Neuronal stem cell (in vitro differentiated cells): ENCODE measurements around the gene LYPD3.

ENCODE experiments used
- DNase-seq: peaks from one replicate; pipeline ENCODE4 v3.0.0-alpha.2; 2013; ENCODE audit warnings: low spot score
- H2AFZ ChIP-seq: one replicate; pipeline ENCODE4 v1.6.1; 2013; ENCODE audit warnings: mild to moderate bottlenecking, low read length, inconsistent platforms
- H2AK5ac ChIP-seq: 2 replicates; pipeline ENCODE4 v1.6.1; 2013; ENCODE audit warnings: low read depth, mild to moderate bottlenecking, inconsistent platforms, low read length, moderate library complexity, mixed read lengths
- H2BK120ac ChIP-seq: 2 replicates; pipeline ENCODE4 v1.6.1; 2013; ENCODE audit warnings: low read depth, mild to moderate bottlenecking, inconsistent platforms, low read length, moderate library complexity, mixed read lengths
- H2BK12ac ChIP-seq: one replicate; pipeline ENCODE4 v1.6.1; 2013; ENCODE audit warnings: low read length, inconsistent platforms
- H2BK15ac ChIP-seq: 2 replicates; pipeline ENCODE4 v1.6.1; 2013; ENCODE audit warnings: mild to moderate bottlenecking, low read length, inconsistent platforms, mixed read lengths
- H2BK5ac ChIP-seq: one replicate; pipeline ENCODE4 v1.6.1; 2013; ENCODE audit warnings: inconsistent platforms, mild to moderate bottlenecking, low read length, moderate library complexity
- H3K14ac ChIP-seq: one replicate; pipeline ENCODE4 v1.6.1; 2013; ENCODE audit warnings: low read length, inconsistent platforms
- H3K18ac ChIP-seq: 2 replicates; pipeline ENCODE4 v1.6.1; 2013; ENCODE audit warnings: low read length, inconsistent platforms
- H3K23ac ChIP-seq: 2 replicates; pipeline ENCODE4 v1.6.1; 2013; ENCODE audit warnings: low read depth, mild to moderate bottlenecking, mixed read lengths, low read length, inconsistent platforms; ENCODE audit not compliant: poor library complexity
- H3K27ac ChIP-seq: replicated peaks from 3 replicates; pipeline ENCODE4 v1.5.1; 2013; ENCODE audit warnings: low read length, inconsistent platforms
- H3K27me3 ChIP-seq, 3 experiments: 2 replicates each; pipeline ENCODE4 v1.6.1; 2013; ENCODE audit warnings: low read length in 3 of 3, mild to moderate bottlenecking in 2 of 3, inconsistent platforms in 1 of 3, low read depth in 1 of 3, mixed read lengths in 1 of 3, moderate library complexity in 1 of 3; ENCODE audit not compliant: control insufficient read depth in 3 of 3, insufficient read depth in 3 of 3
- H3K36me3 ChIP-seq, 2 donors: replicated peaks in 1 of 2; 2 replicates each; pipeline ENCODE4 v1.6.1; 2013; ENCODE audit warnings: low read length in 2 of 2; ENCODE audit not compliant: control insufficient read depth in 2 of 2, insufficient read depth in 2 of 2
- H3K4ac ChIP-seq: 2 replicates; pipeline ENCODE4 v1.6.1; 2013; ENCODE audit warnings: inconsistent platforms, mild to moderate bottlenecking, low read length, moderate library complexity
- H3K4me1 ChIP-seq, 2 donors: 1 replicate in 1 of 2; 2 replicates in 1 of 2; pipeline ENCODE4 v1.6.1; 2013; ENCODE audit warnings: low read length in 2 of 2, low read depth in 1 of 2; ENCODE audit not compliant: control insufficient read depth in 2 of 2, insufficient read depth in 1 of 2
- H3K4me2 ChIP-seq: one replicate; pipeline ENCODE4 v1.6.1; 2013; ENCODE audit warnings: mild to moderate bottlenecking, low read length, inconsistent platforms; ENCODE audit not compliant: insufficient read depth, poor library complexity, severe bottlenecking
- H3K4me3 ChIP-seq, 2 donors: 2 replicates each; pipeline ENCODE4 v1.5.1; 2013; ENCODE audit warnings: low read length in 2 of 2, mild to moderate bottlenecking in 2 of 2, inconsistent platforms in 1 of 2, moderate library complexity in 1 of 2
- H3K79me1 ChIP-seq: one replicate; pipeline ENCODE4 v1.6.1; 2013; ENCODE audit warnings: low read depth, mild to moderate bottlenecking, inconsistent platforms, low read length, moderate library complexity
- H3K9ac ChIP-seq: one replicate; pipeline ENCODE4 v1.6.1; 2013; ENCODE audit warnings: mild to moderate bottlenecking, low read depth, low read length, inconsistent platforms; ENCODE audit not compliant: poor library complexity
- H3K9me3 ChIP-seq, 2 donors: replicated peaks in 1 of 2; 2 replicates each; pipeline versions ENCODE3 to v1.6.1; 2013; ENCODE audit warnings: low read length in 2 of 2, mild to moderate bottlenecking in 2 of 2, inconsistent platforms in 1 of 2, low read depth in 1 of 2, mixed read lengths in 1 of 2, moderate library complexity in 1 of 2; ENCODE audit not compliant: control insufficient read depth in 2 of 2, insufficient read depth in 1 of 2
- H4K8ac ChIP-seq: one replicate; pipeline ENCODE4 v1.6.1; 2013; ENCODE audit warnings: low read depth, mild to moderate bottlenecking, inconsistent platforms, low read length, moderate library complexity
- H4K91ac ChIP-seq: one replicate; pipeline ENCODE4 v1.6.1; 2013; ENCODE audit warnings: low read length, low read depth, mild to moderate bottlenecking, inconsistent platforms; ENCODE audit not compliant: poor library complexity
- WGBS, 2 donors: extraction: QIAGEN DNeasy Blood & Tissue Kit; methylation state at CpG; one replicate each; pipeline ENCODE4 v1.1.7; 2013; ENCODE audit warnings: missing lambda C conversion rate in 2 of 2, mixed read lengths in 1 of 2; ENCODE audit not compliant: insufficient read length in 2 of 2, insufficient replicate concordance in 1 of 2; ENCODE audit errors: extremely low coverage in 2 of 2; 5-methylcytosine and 5-hydroxymethylcytosine counted together

The LYPD3 gene

DNA sequence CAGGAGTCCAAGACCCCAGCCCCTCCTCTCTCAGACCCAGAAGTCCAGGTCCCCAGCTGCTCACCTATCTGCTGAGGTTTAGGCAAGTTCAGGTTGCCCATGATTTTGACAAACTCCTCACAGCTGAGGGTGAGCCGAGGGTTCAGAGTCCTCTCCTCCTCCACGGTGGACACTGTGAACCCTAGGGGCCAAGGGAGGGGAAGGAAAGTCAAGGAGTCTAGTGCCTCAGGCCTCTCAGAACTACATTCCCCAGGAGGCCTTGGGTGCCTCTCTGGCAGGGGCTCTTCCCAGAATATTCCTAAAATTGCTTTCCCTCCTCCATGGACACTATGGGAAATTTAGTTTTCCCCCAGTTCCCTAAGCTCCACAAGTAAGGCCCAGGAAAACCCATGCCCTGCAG lies 42.5 kb upstream of the LYPD3 start:
- DNase-seq, result no peak
- Histone ChIP-seq H2AK5ac (no peak overlapping the region), H3K36me3 (peaks cover 5 to 21% of the 10 kb centered on the region in 2 donors), H3K9me3 (peaks cover 0 to 2% of the 10 kb centered on the region in 2 donors), H2BK120ac (no peak overlapping the region), H3K27ac (no peak overlapping the region), H4K91ac (no peak overlapping the region), H3K23ac (no peak overlapping the region), H3K79me1 (no peaks in the 10 kb centered on the region), H3K9ac (no peak overlapping the region), H2AFZ (no peak overlapping the region), H3K4ac (no peak overlapping the region), H2BK12ac (no peak overlapping the region), H2BK5ac (no peak overlapping the region), H3K4me3 (no peak overlapping the region), H3K18ac (no peak overlapping the region), H3K4me2 (no peak overlapping the region), H3K14ac (no peak overlapping the region), H2BK15ac (no peak overlapping the region), H3K27me3 (peaks cover 0 to 10% (median 0%) of the 10 kb centered on the region in 3 experiments), H4K8ac (no peak overlapping the region), H3K4me1 (peaks cover 3 to 7% of the 10 kb centered on the region in 2 donors)
- WGBS, 2 donors, result no CpG with 5 or more reads among the region's 2 CpGs

GRCh38 chr19:43506629-43507028 lies 41.2 kb upstream of the LYPD3 start:
- H3K79me1 ChIP-seq, result no peaks in the 10 kb centered on the region

DNA sequence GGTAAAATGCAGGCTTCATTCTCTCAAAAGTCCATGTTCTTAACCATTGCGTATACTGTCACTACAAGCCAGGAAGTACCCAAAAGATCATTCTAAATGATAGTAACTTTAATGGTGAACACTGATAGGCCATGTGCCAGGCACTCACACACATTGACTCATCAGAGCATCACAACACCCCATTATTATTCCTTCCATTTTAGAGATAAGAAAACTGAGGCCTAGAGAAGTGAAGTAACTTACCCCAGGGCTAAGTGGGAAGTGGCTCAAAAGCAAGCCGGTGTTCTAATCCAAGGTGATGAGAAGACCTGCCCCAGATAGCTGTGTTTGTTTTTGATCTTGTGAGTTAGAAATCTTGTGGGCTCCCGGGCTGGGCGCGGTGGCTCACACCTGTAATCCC lies 40.5 kb upstream of the LYPD3 start:
- H3K14ac ChIP-seq, result no peak overlapping the region
- no peak overlapping the region for H4K91ac ChIP-seq
- H3K36me3 ChIP-seq, result peaks cover 5 to 24% of the 10 kb centered on the region in 2 donors
- H3K9ac ChIP-seq, result no peak overlapping the region
- H3K4me1 ChIP-seq, result peaks cover 7 to 10% of the 10 kb centered on the region in 2 donors
- H3K4ac ChIP-seq, result no peak overlapping the region
- no peak overlapping the region for H3K23ac ChIP-seq
- H4K8ac ChIP-seq, result no peak overlapping the region
- no peak overlapping the region for H3K27ac ChIP-seq
- H2BK5ac ChIP-seq, result no peak overlapping the region
- no peak overlapping the region for H3K4me2 ChIP-seq
- H2AK5ac ChIP-seq, result no peak overlapping the region
- H3K9me3 ChIP-seq, result no peaks in the 10 kb centered on the region
- no peaks in the 10 kb centered on the region for H3K79me1 ChIP-seq
- H3K18ac ChIP-seq, result no peak overlapping the region
- H2BK120ac ChIP-seq, result no peak overlapping the region
- H3K27me3 ChIP-seq, result peaks cover 0 to 26% (median 0%) of the 10 kb centered on the region in 3 experiments
- no peak overlapping the region for H3K4me3 ChIP-seq
- no peak overlapping the region for H2BK15ac ChIP-seq
- no peak for DNase-seq
- WGBS, 2 donors, result no CpG with 5 or more reads among the region's 5 CpGs
- H2BK12ac ChIP-seq, result no peak overlapping the region
- no peak overlapping the region for H2AFZ ChIP-seq

More at GRCh38 chr19:43506629-43507028, 41.2 kb upstream of the LYPD3 start:
- Histone ChIP-seq H3K18ac (no peak overlapping the region), H3K4me3 (no peak overlapping the region), H2AFZ (no peak overlapping the region), H3K14ac (no peak overlapping the region), H3K9me3 (no peaks in the 10 kb centered on the region), H3K23ac (no peak overlapping the region), H3K36me3 (peaks cover 5 to 25% of the 10 kb centered on the region in 2 donors), H3K4me2 (no peak overlapping the region), H2BK15ac (no peak overlapping the region), H4K8ac (no peak overlapping the region), H2AK5ac (no peak overlapping the region), H2BK5ac (no peak overlapping the region), H2BK12ac (no peak overlapping the region), H3K27me3 (peaks cover 0 to 22% (median 0%) of the 10 kb centered on the region in 3 experiments), H2BK120ac (no peak overlapping the region), H4K91ac (no peak overlapping the region), H3K4me1 (peaks cover 7 to 10% of the 10 kb centered on the region in 2 donors), H3K9ac (no peak overlapping the region), H3K27ac (no peak overlapping the region), H3K4ac (no peak overlapping the region)
- DNase-seq, result no peak
- WGBS, 2 donors, result no CpG with 5 or more reads among the region's 5 CpGs

- H3K27ac ChIP-seq, result no peak overlapping the region
- H2AK5ac ChIP-seq, result no peak overlapping the region
- peaks cover 1 to 20% of the 10 kb centered on the region in 2 donors for H3K36me3 ChIP-seq
- H2BK120ac ChIP-seq, result no peak overlapping the region
- WGBS, 2 donors, result no CpG with 5 or more reads among the region's 3 CpGs
- peak overlapping the region; percentile 97 for H3K4me2 ChIP-seq
- H3K79me1 ChIP-seq, result no peaks in the 10 kb centered on the region
- no peak overlapping the region for H2BK12ac ChIP-seq
- no peak overlapping the region for H4K91ac ChIP-seq
- no peak overlapping the region for H2BK15ac ChIP-seq
- no peak for DNase-seq
- H3K14ac ChIP-seq, result no peak overlapping the region
- H4K8ac ChIP-seq, result no peak overlapping the region
- no peak overlapping the region for H3K18ac ChIP-seq
- peak overlapping the region in 1 of 2 donors; percentile 74 for H3K4me3 ChIP-seq
- H3K9me3 ChIP-seq, result no peaks in the 10 kb centered on the region
- peaks cover 7 to 10% of the 10 kb centered on the region in 2 donors for H3K4me1 ChIP-seq
- peak overlapping the region; percentile 93 for H2AFZ ChIP-seq
- peak overlapping the region; percentile 91 for H3K9ac ChIP-seq
- peaks cover 0 to 26% (median 0%) of the 10 kb centered on the region in 3 experiments for H3K27me3 ChIP-seq
- no peak overlapping the region for H3K4ac ChIP-seq
- no peak overlapping the region for H2BK5ac ChIP-seq
- no peak overlapping the region for H3K23ac ChIP-seq
These were observed 39.7 kb upstream of the LYPD3 start for GRCh38 chr19:43505186-43505456.
